Measurements from ENCODE around the gene CAMTA1. TPM values are rescaled to one million over a fixed set of nuclear protein-coding genes. Genes with fewer than 3 reads are reported as not detected.
"Not testable (repeated sequence)": the region's sequence is repeated elsewhere in the genome, so short reads cannot be mapped to it uniquely, and the experiment has no call there.

CAMTA1 gene
- total RNA-seq, 1 donor from 2014 or later: 38.1 TPM

GRCh38 chr1:7381729-7382128 lies 596.5 kb downstream of the CAMTA1 start:
- not testable (repeated sequence) for H3K27ac ChIP-seq (ENCODE audit: low read depth, low read length)
- H3K4me3 ChIP-seq (ENCODE audit: low read length in 3 of 3): peak overlapping the region in 1 of 3 donors; percentile 6

GRCh38 chr1:7382971-7383370 lies 597.7 kb downstream of the CAMTA1 start:
- Histone ChIP-seq H3K27ac (ENCODE audit: low read depth, low read length) (no peak overlapping the region), H3K27me3 (ENCODE audit: control insufficient read depth in 3 of 3, insufficient read depth in 3 of 3, low read length in 3 of 3) (peaks cover 0 to 6% (median 0%) of the 10 kb centered on the region in 3 donors), H3K9ac (ENCODE audit: low read depth in 1 of 3, low read length in 3 of 3) (no peak overlapping the region), H3K9me3 (ENCODE audit: control insufficient read depth in 3 of 3, low read length in 3 of 3) (no peaks in the 10 kb centered on the region), H3K36me3 (ENCODE audit: control insufficient read depth in 3 of 3, insufficient read depth in 3 of 3, low read length in 3 of 3) (no peaks in the 10 kb centered on the region), H3K4me3 (ENCODE audit: low read length in 3 of 3) (no peak overlapping the region), H3K4me1 (ENCODE audit: control insufficient read depth in 3 of 3, insufficient read depth in 3 of 3, low read length in 3 of 3) (peaks cover under 1 to 8% (median 6%) of the 10 kb centered on the region in 3 donors)

More at GRCh38 chr1:7381729-7382128, 596.5 kb downstream of the CAMTA1 start:
- H3K4me1 ChIP-seq (ENCODE audit: control insufficient read depth in 3 of 3, insufficient read depth in 3 of 3, low read length in 3 of 3); H3K9me3 ChIP-seq (ENCODE audit: control insufficient read depth in 3 of 3, low read length in 3 of 3); H3K36me3 ChIP-seq (ENCODE audit: control insufficient read depth in 3 of 3, insufficient read depth in 3 of 3, low read length in 3 of 3); H3K9ac ChIP-seq (ENCODE audit: low read depth in 1 of 3, low read length in 3 of 3); H3K27me3 ChIP-seq (ENCODE audit: control insufficient read depth in 3 of 3, insufficient read depth in 3 of 3, low read length in 3 of 3): not testable (repeated sequence)

GRCh38 chr1:7383671-7384520 lies 598.6 kb downstream of the CAMTA1 start:
- H3K4me1 ChIP-seq (ENCODE audit: control insufficient read depth in 3 of 3, insufficient read depth in 3 of 3, low read length in 3 of 3): peaks cover 10 to 16% (median 11%) of the 10 kb centered on the region in 3 donors
- no peak overlapping the region for H3K27ac ChIP-seq (ENCODE audit: low read depth, low read length)
- no peaks in the 10 kb centered on the region for H3K9me3 ChIP-seq (ENCODE audit: control insufficient read depth in 3 of 3, low read length in 3 of 3)
- peaks cover 0 to 10% (median 0%) of the 10 kb centered on the region in 3 donors for H3K27me3 ChIP-seq (ENCODE audit: control insufficient read depth in 3 of 3, insufficient read depth in 3 of 3, low read length in 3 of 3)
- no peaks in the 10 kb centered on the region for H3K36me3 ChIP-seq (ENCODE audit: control insufficient read depth in 3 of 3, insufficient read depth in 3 of 3, low read length in 3 of 3)
- H3K4me3 ChIP-seq (ENCODE audit: low read length in 3 of 3): no peak overlapping the region
- no peak overlapping the region for H3K9ac ChIP-seq (ENCODE audit: low read depth in 1 of 3, low read length in 3 of 3)

GRCh38 chr1:7384679-7385078 lies 599.4 kb downstream of the CAMTA1 start:
- Histone ChIP-seq H3K4me1 (ENCODE audit: control insufficient read depth in 3 of 3, insufficient read depth in 3 of 3, low read length in 3 of 3) (peaks cover 7 to 20% (median 16%) of the 10 kb centered on the region in 3 donors), H3K27ac (ENCODE audit: low read depth, low read length) (no peak overlapping the region), H3K9ac (ENCODE audit: low read depth in 1 of 3, low read length in 3 of 3) (no peak overlapping the region), H3K27me3 (ENCODE audit: control insufficient read depth in 3 of 3, insufficient read depth in 3 of 3, low read length in 3 of 3) (peaks cover 0 to 6% (median 0%) of the 10 kb centered on the region in 3 donors), H3K36me3 (ENCODE audit: control insufficient read depth in 3 of 3, insufficient read depth in 3 of 3, low read length in 3 of 3) (no peaks in the 10 kb centered on the region), H3K4me3 (ENCODE audit: low read length in 3 of 3) (no peak overlapping the region), H3K9me3 (ENCODE audit: control insufficient read depth in 3 of 3, low read length in 3 of 3) (no peaks in the 10 kb centered on the region)

GRCh38 chr1:7385471-7386225 lies 600.4 kb downstream of the CAMTA1 start:
- peaks cover 0 to 4% (median 0%) of the 10 kb centered on the region in 3 donors for H3K27me3 ChIP-seq (ENCODE audit: control insufficient read depth in 3 of 3, insufficient read depth in 3 of 3, low read length in 3 of 3)
- no peak overlapping the region for H3K4me3 ChIP-seq (ENCODE audit: low read length in 3 of 3)
- H3K9me3 ChIP-seq (ENCODE audit: control insufficient read depth in 3 of 3, low read length in 3 of 3): no peaks in the 10 kb centered on the region
- H3K9ac ChIP-seq (ENCODE audit: low read depth in 1 of 3, low read length in 3 of 3): no peak overlapping the region
- no peaks in the 10 kb centered on the region for H3K36me3 ChIP-seq (ENCODE audit: control insufficient read depth in 3 of 3, insufficient read depth in 3 of 3, low read length in 3 of 3)
- no peak overlapping the region for H3K27ac ChIP-seq (ENCODE audit: low read depth, low read length)
- H3K4me1 ChIP-seq (ENCODE audit: control insufficient read depth in 3 of 3, insufficient read depth in 3 of 3, low read length in 3 of 3): peaks cover 9 to 20% (median 16%) of the 10 kb centered on the region in 3 donors

GRCh38 chr1:7386226-7387052 lies 601.2 kb downstream of the CAMTA1 start:
- Histone ChIP-seq H3K9me3 (ENCODE audit: control insufficient read depth in 3 of 3, low read length in 3 of 3) (no peaks in the 10 kb centered on the region), H3K27ac (ENCODE audit: low read depth, low read length) (no peak overlapping the region), H3K4me3 (ENCODE audit: low read length in 3 of 3) (no peak overlapping the region), H3K27me3 (ENCODE audit: control insufficient read depth in 3 of 3, insufficient read depth in 3 of 3, low read length in 3 of 3) (peaks cover 0 to 4% (median 0%) of the 10 kb centered on the region in 3 donors), H3K4me1 (ENCODE audit: control insufficient read depth in 3 of 3, insufficient read depth in 3 of 3, low read length in 3 of 3) (peaks cover 9 to 20% (median 16%) of the 10 kb centered on the region in 3 donors), H3K36me3 (ENCODE audit: control insufficient read depth in 3 of 3, insufficient read depth in 3 of 3, low read length in 3 of 3) (no peaks in the 10 kb centered on the region), H3K9ac (ENCODE audit: low read depth in 1 of 3, low read length in 3 of 3) (no peak overlapping the region)

- H3K9me3 ChIP-seq (ENCODE audit: control insufficient read depth in 3 of 3, low read length in 3 of 3): no peaks in the 10 kb centered on the region
- H3K36me3 ChIP-seq (ENCODE audit: control insufficient read depth in 3 of 3, insufficient read depth in 3 of 3, low read length in 3 of 3): no peaks in the 10 kb centered on the region
- H3K4me1 ChIP-seq (ENCODE audit: control insufficient read depth in 3 of 3, insufficient read depth in 3 of 3, low read length in 3 of 3): peaks cover 9 to 20% (median 16%) of the 10 kb centered on the region in 3 donors
- H3K4me3 ChIP-seq (ENCODE audit: low read length in 3 of 3): no peak overlapping the region
- peak overlapping the region; percentile 44 for H3K27ac ChIP-seq (ENCODE audit: low read depth, low read length)
- H3K27me3 ChIP-seq (ENCODE audit: control insufficient read depth in 3 of 3, insufficient read depth in 3 of 3, low read length in 3 of 3): peaks cover 0 to 4% (median 0%) of the 10 kb centered on the region in 3 donors
- H3K9ac ChIP-seq (ENCODE audit: low read depth in 1 of 3, low read length in 3 of 3): no peak overlapping the region
Observed at GRCh38 chr1:7387053-7387927, 602.0 kb downstream of the CAMTA1 start.

GRCh38 chr1:7388141-7388487 lies 602.9 kb downstream of the CAMTA1 start:
- peak overlapping the region in 1 of 3 donors; percentile 13 for H3K4me3 ChIP-seq (ENCODE audit: low read length in 3 of 3)
- H3K9ac ChIP-seq (ENCODE audit: low read depth in 1 of 3, low read length in 3 of 3): no peak overlapping the region
- H3K9me3 ChIP-seq (ENCODE audit: control insufficient read depth in 3 of 3, low read length in 3 of 3): no peaks in the 10 kb centered on the region
- peaks cover 9 to 20% (median 16%) of the 10 kb centered on the region in 3 donors for H3K4me1 ChIP-seq (ENCODE audit: control insufficient read depth in 3 of 3, insufficient read depth in 3 of 3, low read length in 3 of 3)
- peak overlapping the region; percentile 44 for H3K27ac ChIP-seq (ENCODE audit: low read depth, low read length)
- H3K36me3 ChIP-seq (ENCODE audit: control insufficient read depth in 3 of 3, insufficient read depth in 3 of 3, low read length in 3 of 3): no peaks in the 10 kb centered on the region
- peaks cover 0 to 4% (median 0%) of the 10 kb centered on the region in 3 donors for H3K27me3 ChIP-seq (ENCODE audit: control insufficient read depth in 3 of 3, insufficient read depth in 3 of 3, low read length in 3 of 3)
